ENCODE results near the gene PDZD7. TPM values are rescaled to one million over a fixed set of nuclear protein-coding genes. Genes with fewer than 3 reads are reported as not detected.

Gene PDZD7
- total RNA-seq, 1 donor from 2014 or later: 1.5 TPM

DNA sequence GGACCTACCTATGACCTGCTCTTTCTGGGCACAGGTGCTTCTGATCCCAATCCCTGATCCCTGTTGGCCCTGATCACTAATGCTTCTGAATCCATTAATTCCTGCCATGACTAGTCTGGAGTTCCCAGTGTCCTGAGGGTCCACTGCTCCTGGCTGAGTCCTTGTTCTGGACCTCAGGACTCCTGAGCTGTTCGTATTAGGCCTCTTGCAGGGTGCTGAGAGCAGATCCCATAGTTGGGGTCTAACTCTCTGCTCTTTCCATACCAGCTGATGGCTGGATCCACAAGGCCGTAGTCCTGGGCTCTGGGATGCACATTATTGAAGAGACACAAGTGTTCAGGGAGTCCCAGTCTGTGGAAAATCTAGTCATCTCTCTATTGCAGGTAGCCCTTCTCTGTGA, 50.6 kb downstream of the PDZD7 start:
- Mint-ChIP-seq H3K4me3 (ENCODE audit: unreplicated experiment) (no peak overlapping the region), H3K36me3 (ENCODE audit: unreplicated experiment) (peaks cover 6% of the 10 kb centered on the region), H3K9me3 (ENCODE audit: unreplicated experiment) (peaks cover 2% of the 10 kb centered on the region), H3K27me3 (ENCODE audit: unreplicated experiment) (peaks cover 9% of the 10 kb centered on the region), H3K4me1 (ENCODE audit: low read depth, unreplicated experiment) (no peaks in the 10 kb centered on the region), H3K27ac (ENCODE audit: unreplicated experiment) (peak overlapping the region; percentile 52)
- no peak for DNase-seq
- TF ChIP-seq, protein P1, sequence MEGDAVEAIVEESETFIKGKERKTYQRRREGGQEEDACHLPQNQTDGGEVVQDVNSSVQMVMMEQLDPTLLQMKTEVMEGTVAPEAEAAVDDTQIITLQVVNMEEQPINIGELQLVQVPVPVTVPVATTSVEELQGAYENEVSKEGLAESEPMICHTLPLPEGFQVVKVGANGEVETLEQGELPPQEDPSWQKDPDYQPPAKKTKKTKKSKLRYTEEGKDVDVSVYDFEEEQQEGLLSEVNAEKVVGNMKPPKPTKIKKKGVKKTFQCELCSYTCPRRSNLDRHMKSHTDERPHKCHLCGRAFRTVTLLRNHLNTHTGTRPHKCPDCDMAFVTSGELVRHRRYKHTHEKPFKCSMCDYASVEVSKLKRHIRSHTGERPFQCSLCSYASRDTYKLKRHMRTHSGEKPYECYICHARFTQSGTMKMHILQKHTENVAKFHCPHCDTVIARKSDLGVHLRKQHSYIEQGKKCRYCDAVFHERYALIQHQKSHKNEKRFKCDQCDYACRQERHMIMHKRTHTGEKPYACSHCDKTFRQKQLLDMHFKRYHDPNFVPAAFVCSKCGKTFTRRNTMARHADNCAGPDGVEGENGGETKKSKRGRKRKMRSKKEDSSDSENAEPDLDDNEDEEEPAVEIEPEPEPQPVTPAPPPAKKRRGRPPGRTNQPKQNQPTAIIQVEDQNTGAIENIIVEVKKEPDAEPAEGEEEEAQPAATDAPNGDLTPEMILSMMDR (IDR thresholded peaks at IDR 0.05; ENCODE audit: partially characterized antibody, unreplicated experiment): no peak

DNA sequence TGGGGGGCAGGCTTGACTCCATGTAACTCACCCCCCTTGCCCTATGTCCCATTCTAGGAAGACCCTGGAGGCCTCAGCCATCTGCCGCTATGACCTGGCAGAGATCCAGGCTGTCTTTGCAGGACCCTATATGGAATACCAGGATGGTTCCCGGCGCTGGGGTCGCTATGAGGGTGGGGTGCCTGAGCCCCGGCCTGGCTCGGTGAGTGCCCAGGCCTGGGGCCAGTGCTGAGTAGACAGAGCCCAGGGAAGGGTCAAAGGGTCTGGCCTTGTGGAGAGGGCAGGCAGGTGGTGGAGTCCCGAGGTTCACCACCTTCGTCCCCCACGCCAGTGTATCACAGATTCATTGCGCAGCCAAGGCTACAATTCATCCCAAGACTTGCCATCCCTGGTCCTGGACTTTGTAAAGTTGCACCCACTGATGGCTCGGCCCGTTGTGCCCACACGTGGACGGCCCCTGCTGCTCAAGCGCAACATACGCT, 51.1 kb downstream of the PDZD7 start:
- no peaks in the 10 kb centered on the region for H3K4me1 Mint-ChIP-seq (ENCODE audit: low read depth, unreplicated experiment)
- H3K27ac Mint-ChIP-seq (ENCODE audit: unreplicated experiment): no peak overlapping the region
- no peak for DNase-seq
- no peak overlapping the region for H3K4me3 Mint-ChIP-seq (ENCODE audit: unreplicated experiment)
- TF ChIP-seq, protein P1 (IDR thresholded peaks at IDR 0.05; ENCODE audit: partially characterized antibody, unreplicated experiment): no peak
- peaks cover 9% of the 10 kb centered on the region for H3K27me3 Mint-ChIP-seq (ENCODE audit: unreplicated experiment)
- peaks cover 6% of the 10 kb centered on the region for H3K36me3 Mint-ChIP-seq (ENCODE audit: unreplicated experiment)
- peaks cover 2% of the 10 kb centered on the region for H3K9me3 Mint-ChIP-seq (ENCODE audit: unreplicated experiment)

DNA sequence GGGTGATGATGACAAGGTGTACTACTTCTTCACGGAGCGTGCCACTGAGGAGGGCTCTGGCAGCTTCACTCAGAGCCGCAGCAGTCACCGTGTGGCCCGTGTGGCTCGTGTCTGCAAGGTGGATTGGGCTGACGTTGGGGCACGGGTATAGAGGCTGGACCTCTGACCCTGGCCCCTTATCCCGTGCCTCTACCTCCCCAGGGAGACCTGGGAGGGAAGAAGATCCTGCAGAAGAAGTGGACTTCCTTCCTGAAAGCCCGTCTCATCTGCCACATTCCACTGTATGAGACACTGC, 52.1 kb downstream of the PDZD7 start:
- H3K4me3 Mint-ChIP-seq (ENCODE audit: unreplicated experiment): no peak overlapping the region
- H3K36me3 Mint-ChIP-seq (ENCODE audit: unreplicated experiment): peaks cover 6% of the 10 kb centered on the region
- DNase-seq: no peak
- H3K4me1 Mint-ChIP-seq (ENCODE audit: low read depth, unreplicated experiment): no peaks in the 10 kb centered on the region
- H3K9me3 Mint-ChIP-seq (ENCODE audit: unreplicated experiment): peaks cover 2% of the 10 kb centered on the region
- peaks cover 9% of the 10 kb centered on the region for H3K27me3 Mint-ChIP-seq (ENCODE audit: unreplicated experiment)
- TF ChIP-seq, protein P1 (IDR thresholded peaks at IDR 0.05; ENCODE audit: partially characterized antibody, unreplicated experiment): no peak
- H3K27ac Mint-ChIP-seq (ENCODE audit: unreplicated experiment): no peak overlapping the region

DNA sequence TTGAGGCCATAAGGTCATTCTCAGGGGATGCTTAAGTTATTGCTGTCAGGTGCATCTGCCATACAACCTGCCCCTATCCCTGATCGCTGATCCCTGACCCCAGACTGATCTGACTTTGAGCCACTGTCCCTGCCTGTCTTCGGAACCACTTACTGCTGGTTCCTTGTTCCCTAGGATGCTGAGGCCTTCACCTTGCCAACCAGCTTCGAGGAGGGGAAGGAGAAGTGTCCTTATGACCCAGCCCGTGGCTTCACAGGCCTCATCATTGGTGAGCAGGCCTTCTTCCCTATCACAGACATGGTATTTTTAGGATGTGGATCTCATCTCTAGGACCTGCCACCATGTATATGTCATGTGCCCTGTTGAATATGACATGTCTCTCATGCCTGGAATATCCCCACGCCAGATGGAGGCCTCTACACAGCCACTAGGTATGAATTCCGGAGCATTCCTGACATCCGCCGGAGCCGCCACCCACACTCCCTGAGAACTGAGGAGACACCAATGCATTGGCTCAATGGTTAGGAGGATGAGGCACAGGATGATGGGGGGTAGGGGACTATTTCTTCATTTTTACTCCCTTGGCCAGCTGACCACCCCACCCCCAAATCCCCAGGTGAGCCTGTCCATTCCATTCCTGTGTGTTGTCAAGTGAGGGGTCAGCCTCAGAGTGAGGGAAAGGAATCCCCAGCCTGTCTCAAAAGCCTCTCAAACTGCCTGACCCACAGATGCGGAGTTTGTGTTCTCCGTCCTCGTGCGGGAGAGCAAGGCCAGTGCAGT, 52.6 kb downstream of the PDZD7 start:
- Mint-ChIP-seq H3K9me3 (ENCODE audit: unreplicated experiment) (peaks cover 2% of the 10 kb centered on the region), H3K4me1 (ENCODE audit: low read depth, unreplicated experiment) (no peaks in the 10 kb centered on the region), H3K4me3 (ENCODE audit: unreplicated experiment) (no peak overlapping the region), H3K27ac (ENCODE audit: unreplicated experiment) (no peak overlapping the region), H3K27me3 (ENCODE audit: unreplicated experiment) (peaks cover 9% of the 10 kb centered on the region), H3K36me3 (ENCODE audit: unreplicated experiment) (peaks cover 6% of the 10 kb centered on the region)
- DNase-seq: no peak
- TF ChIP-seq, protein P1 (IDR thresholded peaks at IDR 0.05; ENCODE audit: partially characterized antibody, unreplicated experiment): no peak

DNA sequence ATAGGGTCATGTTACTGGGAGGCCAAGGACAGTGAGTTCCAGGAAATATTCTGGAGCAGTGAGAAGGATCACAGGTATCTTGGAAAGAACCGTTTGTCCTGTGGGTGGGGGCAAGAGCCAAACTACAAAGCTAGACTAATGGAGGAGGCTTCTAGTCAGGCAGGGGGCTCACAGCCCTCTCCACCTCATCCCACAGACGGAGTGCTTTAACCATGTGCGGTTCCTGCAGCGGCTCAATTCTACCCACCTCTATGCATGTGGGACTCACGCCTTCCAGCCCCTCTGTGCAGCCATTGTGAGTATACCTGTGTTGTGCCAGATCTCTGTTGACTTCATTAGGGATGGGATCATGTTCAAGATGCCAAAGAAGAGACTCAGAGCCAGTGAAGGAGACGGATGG, 53.5 kb downstream of the PDZD7 start:
- Mint-ChIP-seq H3K36me3 (ENCODE audit: unreplicated experiment) (peaks cover 6% of the 10 kb centered on the region), H3K4me3 (ENCODE audit: unreplicated experiment) (no peak overlapping the region), H3K9me3 (ENCODE audit: unreplicated experiment) (peaks cover 2% of the 10 kb centered on the region), H3K4me1 (ENCODE audit: low read depth, unreplicated experiment) (no peaks in the 10 kb centered on the region), H3K27me3 (ENCODE audit: unreplicated experiment) (peaks cover 8% of the 10 kb centered on the region), H3K27ac (ENCODE audit: unreplicated experiment) (no peak overlapping the region)
- TF ChIP-seq, protein P1 (IDR thresholded peaks at IDR 0.05; ENCODE audit: partially characterized antibody, unreplicated experiment): no peak
- no peak for DNase-seq
